ENCODE data around the gene CARM1.

GRCh38 chr19:10858204-10858828, 13.0 kb upstream of the CARM1 start:
- TF ChIP-seq CTCF (IDR thresholded peaks at IDR 0.05; ENCODE audit: poor library complexity, severe bottlenecking) (peak; percentile 51), POLR2AphosphoS5 (IDR thresholded peaks at IDR 0.05) (no peak)

Data from neural cell (in vitro differentiated cells).